GM20000 (cell line): ENCODE data around the gene RTN4R.

Experiments
- DNase-seq: peaks from one replicate; pipeline ENCODE4 v3.0.0; 2012; ENCODE audit warnings: low spot score
- TF ChIP-seq, protein P1 (sequence below): IDR thresholded peaks from 2 replicates; pipeline ENCODE4 v1.5.1; 2012; ENCODE audit warnings: mild to moderate bottlenecking, control low read depth; ENCODE audit errors: extremely low read depth, missing control alignments

Gene RTN4R

DNA sequence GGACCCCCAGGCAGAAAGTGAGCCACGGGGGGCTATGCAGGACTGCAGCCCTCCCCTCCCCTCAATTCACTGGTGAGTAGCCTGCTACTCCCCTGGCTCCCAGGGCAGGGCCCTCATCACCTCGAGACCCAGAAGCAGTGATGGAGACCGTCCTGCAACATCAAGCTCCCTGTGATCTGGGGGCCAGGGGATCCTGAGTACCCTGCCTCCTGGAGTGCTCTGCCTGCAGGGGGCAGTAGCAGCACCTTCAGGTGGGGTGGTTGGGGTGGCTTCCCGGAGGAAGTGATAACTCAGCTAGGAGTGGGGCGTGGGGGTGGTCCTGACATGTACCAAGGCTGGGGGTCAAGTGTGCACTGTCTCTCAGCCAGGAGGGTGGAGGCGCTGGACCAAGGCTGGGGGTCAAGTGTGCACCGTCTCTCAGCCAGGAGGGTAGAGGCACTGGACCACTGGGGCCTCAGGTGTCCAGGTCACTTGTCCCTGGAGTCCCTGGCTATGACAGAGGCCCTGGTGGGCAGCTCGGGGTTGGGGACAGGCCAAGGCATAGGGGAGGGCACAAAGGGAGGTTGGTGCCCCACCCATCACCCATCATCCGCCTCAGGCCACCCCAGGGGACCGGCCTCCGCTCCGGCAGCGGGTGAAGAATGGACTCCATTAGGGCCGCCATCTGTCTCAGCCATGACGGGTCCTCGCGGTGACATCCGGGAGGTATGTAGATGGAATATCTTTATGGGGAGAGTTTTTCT lies 9.4 kb downstream of the RTN4R start:
- DNase-seq = peak; percentile 55
- TF ChIP-seq, protein P1, sequence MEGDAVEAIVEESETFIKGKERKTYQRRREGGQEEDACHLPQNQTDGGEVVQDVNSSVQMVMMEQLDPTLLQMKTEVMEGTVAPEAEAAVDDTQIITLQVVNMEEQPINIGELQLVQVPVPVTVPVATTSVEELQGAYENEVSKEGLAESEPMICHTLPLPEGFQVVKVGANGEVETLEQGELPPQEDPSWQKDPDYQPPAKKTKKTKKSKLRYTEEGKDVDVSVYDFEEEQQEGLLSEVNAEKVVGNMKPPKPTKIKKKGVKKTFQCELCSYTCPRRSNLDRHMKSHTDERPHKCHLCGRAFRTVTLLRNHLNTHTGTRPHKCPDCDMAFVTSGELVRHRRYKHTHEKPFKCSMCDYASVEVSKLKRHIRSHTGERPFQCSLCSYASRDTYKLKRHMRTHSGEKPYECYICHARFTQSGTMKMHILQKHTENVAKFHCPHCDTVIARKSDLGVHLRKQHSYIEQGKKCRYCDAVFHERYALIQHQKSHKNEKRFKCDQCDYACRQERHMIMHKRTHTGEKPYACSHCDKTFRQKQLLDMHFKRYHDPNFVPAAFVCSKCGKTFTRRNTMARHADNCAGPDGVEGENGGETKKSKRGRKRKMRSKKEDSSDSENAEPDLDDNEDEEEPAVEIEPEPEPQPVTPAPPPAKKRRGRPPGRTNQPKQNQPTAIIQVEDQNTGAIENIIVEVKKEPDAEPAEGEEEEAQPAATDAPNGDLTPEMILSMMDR = peak; percentile 29

DNA sequence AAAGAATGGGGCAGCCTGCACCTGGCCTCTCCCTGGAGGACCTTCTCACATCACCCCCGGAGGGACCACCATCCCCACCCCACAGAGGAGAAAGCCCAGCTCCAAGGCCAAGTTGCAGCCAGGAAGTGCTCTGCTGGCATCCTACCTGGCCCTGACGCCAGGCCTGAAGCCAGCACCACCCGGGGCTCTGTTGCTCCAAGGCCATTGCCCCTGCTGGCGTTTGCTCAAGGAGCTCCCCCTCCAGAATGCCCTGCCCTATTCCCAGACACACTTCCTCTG lies 10.2 kb downstream of the RTN4R start:
- DNase-seq = no peak
- TF ChIP-seq, protein P1 = no peak

DNA sequence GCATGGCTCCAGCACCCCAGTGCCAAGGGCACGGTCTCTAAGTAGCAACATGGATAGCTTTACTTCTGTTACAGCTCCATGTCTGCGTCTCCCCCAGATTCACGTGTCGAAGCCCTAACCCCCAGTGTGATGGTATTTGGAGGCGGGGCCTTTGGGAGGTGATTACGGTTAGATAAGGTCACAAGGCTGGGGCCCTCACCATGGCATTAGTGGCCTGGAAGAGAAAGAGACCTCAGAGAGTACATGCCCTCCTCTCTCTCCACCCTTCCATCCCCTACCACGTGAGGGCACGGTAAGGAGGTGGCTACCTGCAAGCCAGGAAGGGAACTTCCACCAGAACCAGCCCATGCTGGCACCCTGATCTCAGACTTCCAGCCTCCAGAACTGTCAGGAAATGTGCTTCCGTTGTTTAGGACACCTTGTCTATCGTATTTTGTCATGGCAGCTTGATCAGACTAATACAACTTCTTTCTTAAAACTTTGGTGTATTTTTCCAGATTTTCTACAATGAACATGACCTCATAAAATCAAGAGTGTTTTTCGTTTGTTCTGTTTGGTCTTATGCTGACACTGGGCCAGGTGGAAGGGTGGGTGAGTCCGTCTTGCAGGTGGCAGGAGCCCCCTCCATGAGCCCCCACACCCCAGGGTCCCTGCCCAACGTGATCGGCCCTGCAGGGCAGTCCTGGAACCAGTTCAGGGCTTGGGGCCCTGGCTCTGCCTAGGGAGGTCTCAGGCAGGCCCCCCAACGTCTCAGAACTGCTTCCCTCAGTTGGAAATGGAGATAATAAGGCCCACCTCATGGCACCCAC lies 10.7 kb downstream of the RTN4R start:
- TF ChIP-seq, protein P1 = no peak
- no peak for DNase-seq

DNA sequence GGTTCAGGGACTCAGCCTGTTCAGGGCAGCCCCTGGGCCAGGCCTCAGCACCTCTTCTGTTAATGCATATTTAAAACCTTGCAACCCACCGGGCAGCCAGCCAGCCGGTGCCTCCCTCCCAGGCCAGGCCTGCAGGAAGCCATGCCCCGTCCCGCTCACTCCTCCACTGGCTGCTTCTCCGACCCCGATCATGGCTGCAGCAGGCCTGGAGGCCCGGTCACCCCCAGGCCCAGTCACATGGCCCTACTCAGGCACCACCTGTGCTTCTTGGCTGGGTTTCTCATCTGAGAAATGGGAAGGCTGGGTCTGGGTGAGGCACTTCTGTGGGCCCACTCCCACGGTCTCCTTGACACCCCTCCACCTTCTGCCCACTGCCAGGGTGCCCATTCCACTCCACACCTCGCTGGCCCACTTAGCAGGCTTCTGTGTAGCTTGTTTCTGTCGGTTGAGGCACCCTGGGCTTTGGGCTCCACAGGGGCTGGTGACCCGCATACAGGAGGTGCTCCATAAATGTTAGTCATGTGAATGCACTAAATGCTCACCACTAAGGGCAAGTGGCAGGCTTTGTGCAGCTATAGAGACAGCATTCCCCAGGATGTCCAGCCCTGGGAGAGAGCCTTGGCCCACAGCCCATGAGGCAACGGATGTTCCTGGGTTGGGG lies 11.4 kb downstream of the RTN4R start:
- DNase-seq = no peak
- TF ChIP-seq, protein P1 = no peak

DNA sequence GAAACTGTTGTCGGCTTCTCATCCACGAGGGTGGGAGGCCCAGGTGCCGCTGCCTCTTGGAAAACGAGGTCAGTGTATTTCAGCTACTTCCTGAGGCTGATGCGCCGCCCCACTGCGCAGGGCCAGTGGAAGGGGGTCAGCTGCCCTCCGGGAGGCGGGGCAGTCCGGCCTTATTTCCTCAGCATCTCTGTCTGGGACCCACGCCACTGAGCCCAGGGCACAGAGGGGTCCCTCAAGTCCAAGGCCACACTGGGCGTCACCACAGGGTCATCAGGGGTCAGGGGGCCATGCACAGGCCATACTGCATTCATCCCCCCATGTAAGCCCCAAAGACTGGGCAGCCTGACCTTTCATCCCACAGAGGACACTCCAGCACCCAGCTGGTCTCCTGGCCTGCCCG lies 12.1 kb downstream of the RTN4R start:
- no peak for DNase-seq
- TF ChIP-seq, protein P1 = no peak

DNA sequence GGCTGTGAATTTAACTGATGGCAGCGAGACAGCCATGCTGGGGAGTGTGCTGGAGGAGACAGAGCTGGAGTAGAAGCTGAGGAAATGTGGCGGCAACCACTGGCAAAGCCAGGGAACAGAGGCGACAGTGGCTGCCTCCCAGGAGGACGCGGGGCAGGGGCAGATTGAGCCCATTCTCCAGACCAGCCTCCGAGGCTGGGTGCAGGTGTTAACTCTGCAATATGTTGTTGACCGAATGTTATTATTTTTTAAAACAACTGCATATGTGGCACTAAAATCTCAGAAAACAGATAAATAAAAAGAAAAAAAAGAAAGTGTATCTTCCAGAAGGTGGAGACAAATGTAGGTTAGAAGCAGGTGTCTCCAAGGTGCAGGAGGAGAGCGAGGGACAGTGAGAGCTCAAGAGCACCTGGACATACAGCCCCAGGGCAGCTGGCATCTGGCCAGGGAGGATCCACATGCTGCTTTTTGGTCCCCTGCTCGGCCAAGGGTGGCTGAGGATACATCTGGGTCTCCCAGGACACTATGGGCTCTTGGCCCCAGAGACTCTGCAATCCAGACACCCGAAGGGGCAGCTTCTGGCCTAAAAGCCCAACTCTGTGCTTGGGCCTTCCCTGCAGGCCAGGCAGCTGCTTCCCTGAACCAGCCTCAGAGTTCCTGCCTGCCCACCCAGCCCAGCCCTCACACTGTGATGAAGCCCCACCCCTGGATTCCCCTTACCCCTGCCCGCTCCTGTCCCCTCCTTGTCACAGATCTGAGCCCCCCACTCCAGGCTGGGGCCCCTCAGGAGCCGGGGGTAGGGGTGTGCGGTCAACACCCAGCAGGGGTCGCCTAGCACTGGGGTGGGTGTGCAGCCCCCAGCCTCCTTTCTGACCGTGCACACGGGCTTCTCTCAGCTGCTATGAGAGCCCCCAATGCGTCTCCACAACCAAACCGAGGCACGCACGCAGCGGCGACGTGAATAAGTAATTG lies 12.9 kb downstream of the RTN4R start:
- DNase-seq = no peak
- TF ChIP-seq, protein P1 = no peak
